Activated CD8-positive, alpha-beta memory T cell treated with anti-CD3 and anti-CD28 coated beads, Interleukin-2, amount 50 U/mL, for 24 hours (primary cell): ENCODE results near the gene LHFPL3.
"Not testable (repeated sequence)": the region's sequence is repeated elsewhere in the genome, so short reads cannot be mapped to it uniquely, and the experiment has no call there.

ENCODE experiments used
- DNase-seq: peaks from one replicate; pipeline ENCODE4 v3.0.0-alpha.2; 2020; ENCODE audit errors: extremely low read depth

LHFPL3 gene

DNA sequence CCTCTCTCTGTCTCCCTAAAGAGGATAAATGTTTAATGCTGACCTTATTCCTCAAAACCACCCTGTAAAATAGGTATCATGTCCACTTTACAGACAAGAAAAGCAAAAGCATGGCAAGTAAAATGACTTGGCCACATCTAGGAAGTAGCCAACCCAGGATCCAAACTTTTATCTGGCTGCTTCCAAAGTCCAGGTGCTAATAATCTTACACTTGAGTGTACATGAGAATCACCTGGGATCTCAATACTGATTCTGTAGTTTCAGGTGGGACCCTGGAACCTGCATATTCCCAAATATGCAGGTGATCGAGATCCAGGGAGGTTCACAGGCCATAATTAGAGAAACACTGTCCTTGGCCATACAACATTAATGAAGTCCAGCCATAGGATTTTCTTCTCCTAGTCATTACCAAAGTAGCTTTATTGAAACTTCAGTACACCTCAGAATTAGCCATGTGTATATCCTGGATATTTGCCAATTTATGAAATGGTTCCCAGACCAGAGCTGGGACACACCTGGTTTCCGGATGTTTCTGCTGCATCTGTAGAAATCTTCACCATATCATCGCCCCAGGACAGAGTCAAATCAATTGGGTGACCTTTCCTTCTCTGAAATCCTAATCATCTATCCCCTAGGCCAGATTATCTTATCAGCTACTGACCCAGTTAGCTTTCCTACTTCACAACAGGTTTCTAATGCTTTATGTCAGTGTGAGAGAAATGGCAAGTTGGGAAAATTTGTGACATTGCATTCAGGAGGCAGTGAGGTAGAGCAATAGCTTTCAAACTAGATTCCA, 566.5 kb downstream of the LHFPL3 start:
- no peak for DNase-seq

- DNase-seq: no peak
Observed at GRCh38 chr7:104895522-104896236, 567.3 kb downstream of the LHFPL3 start.

DNA sequence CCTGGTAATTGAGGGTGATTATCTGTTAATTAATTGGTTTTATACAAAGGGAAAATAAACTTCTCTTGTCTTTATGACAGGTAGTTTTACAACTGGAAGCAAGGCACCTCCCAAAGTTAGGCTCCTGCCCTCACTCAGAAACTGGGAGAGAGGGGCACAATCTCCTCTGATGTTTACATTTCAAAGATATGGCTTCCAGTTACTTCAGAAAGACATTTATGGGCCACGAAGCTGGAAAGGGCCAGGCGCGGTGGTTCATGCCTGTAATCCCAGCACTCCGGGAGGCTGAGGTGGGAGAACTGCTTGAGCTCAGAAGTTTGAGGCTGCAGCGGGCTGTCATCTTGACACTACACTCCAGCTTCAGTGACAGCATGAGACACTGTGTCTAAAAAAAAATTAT, 570.0 kb downstream of the LHFPL3 start:
- no peak for DNase-seq

DNA sequence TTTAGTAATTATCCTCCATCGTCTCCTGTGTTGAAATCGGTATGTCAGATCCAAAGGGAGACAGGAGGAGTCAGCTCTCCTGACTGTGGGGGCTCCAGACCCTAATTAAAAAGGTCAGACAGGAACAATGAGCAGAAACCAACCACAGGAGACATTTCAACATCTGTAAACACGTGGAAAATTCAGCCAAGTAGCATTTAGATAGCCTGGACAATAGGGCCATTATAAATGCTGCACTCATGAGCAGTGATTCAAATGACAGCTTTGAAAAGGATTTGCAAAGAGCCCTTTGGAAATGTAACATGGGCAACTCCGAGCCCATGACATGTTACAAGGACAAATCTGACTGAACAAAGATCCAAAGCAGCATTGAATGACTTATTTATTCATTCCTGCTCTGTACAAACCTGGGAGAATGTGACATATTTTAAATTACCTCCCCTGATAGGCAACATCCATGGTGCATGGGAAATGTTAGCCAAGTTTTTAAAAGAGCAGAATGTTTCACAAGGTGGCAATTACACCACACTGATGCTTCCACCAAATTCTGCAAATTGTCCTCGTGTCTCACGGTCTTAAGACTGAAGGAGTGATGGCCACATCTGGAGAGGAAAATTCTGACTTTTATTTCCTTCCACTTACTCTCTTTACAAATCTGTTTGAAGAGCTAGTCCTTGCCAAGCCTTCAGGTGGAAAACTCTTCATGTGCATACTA, 572.3 kb downstream of the LHFPL3 start:
- DNase-seq: no peak

DNA sequence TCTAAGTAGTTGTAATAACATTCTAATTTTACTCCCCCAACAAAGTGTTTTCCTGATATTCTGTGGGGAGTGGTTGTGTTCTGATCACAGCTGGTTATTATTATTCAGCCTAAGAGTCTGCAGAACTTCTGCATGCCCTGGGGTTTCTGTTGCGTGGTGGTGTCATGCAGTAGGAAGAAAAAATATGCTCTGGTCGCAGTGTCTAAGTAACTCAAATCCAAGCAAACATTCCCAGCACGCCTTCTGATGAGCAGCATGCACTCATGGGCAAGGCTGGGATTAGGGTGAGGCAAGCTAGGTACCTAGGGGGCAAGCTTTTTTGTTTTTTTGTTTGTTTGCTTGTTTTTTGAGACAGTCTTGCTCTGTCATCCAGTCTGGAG, 572.8 kb downstream of the LHFPL3 start:
- DNase-seq: no peak

GRCh38 chr7:104902183-104902582, 573.8 kb downstream of the LHFPL3 start:
- DNase-seq: no peak

DNA sequence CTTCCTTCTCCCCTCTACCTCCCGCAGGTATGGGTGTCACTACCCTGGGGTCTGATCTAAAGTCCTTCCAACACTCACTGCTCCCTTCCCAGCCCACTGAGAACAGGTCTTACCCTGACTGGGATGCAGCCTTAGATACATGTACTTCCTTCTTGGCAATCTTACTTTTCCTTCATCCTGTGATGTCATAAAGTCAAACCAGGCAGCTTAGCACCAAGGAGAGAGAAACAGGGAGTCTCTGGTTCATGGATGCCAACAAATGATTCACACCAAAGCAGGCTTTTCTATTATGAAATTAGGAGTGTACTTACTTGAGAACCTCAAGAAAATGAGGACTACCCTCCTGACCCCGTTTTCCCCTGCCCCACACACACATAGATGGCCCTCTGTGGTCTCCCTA, 574.6 kb downstream of the LHFPL3 start:
- no peak for DNase-seq

GRCh38 chr7:104903846-104904245, 575.4 kb downstream of the LHFPL3 start:
- DNase-seq: no peak

- DNase-seq: no peak
Observed at GRCh38 chr7:104906032-104906431, 577.6 kb downstream of the LHFPL3 start.

- no peak for DNase-seq
Observed at GRCh38 chr7:104906556-104906955, 578.2 kb downstream of the LHFPL3 start.

DNA sequence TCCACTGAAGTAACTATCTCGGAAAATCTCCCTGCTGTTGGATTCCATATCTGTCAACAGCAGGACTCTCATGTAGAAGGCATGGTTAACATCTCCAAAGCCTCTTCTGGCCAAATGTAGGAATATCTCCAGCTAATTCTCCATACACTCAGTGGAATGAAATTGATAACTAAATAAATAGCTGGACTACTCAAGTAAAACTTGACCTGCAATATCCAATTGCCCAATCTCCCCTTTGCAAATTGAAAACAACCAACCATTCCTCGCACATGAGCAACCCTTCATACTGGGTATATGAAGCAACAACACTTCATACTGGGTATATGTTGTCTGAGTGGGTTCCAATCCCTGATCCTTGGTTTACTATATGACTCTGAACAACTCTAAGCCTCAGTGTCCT, 580.2 kb downstream of the LHFPL3 start:
- no peak for DNase-seq

GRCh38 chr7:104909096-104909495, 580.7 kb downstream of the LHFPL3 start:
- DNase-seq: no peak

GRCh38 chr7:104914421-104914820, 586.0 kb downstream of the LHFPL3 start:
- DNase-seq: no peak

- DNase-seq: no peak
Observed at GRCh38 chr7:104921596-104921995, 593.2 kb downstream of the LHFPL3 start.

DNA sequence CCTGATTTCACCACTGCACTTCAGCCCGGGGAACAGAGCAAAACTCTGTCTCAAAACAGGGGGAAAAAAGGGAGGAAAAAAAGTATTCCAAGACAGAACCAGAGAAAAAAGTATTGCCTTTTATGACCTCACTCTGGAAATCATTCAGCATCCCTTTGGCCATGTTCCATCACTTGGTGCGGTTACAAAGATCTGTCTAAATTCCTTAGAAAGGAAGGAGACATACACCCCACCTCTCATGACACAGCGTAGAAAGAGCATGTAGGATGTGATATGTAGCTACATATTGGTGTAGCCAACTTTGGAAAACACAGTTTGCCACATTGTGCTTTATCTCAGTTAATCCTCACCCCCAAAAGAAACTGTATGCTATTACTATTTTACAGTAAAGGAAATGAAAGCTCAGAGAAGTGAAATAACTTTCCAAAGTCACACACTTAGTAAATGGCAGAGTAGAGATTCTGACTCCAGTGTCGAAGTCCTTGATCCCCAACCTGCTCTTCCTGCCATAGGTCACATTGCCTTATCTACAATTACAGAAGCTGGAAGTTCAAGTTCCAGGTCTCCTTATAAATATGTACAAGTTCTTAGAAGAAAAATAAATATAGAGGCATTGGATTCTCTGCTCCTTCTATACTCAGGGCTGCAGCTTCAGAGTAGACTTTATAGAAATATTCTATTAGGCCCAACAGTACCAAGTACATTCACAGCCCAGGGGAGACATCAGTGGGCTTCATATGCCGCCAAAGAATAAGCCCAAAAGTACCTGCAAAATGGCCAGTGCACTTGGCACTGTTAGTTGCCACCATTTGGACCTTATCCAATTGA, 594.0 kb downstream of the LHFPL3 start:
- DNase-seq: no peak

DNA sequence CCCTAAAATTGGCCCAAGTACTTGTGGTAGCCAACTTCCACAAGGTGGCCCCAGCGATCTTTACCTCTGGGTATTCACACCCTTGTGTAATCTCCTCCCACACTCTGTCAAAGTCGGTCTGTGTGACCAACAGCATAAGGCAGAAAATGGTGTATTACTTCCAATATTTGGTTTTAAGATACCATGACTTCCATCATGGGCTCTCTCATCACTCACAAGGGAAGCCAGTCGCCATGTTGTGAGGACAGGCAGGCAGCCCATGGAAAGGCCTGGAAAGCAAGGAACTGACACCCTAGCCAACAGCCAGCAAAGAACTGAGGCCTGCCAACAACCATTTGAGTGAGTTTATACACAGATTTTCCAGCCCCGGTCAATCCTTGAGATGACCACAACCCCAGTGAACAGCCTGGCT, 594.6 kb downstream of the LHFPL3 start:
- no peak for DNase-seq

- not testable (repeated sequence) for DNase-seq
Observed at GRCh38 chr7:104926189-104926588, 597.8 kb downstream of the LHFPL3 start.

DNA sequence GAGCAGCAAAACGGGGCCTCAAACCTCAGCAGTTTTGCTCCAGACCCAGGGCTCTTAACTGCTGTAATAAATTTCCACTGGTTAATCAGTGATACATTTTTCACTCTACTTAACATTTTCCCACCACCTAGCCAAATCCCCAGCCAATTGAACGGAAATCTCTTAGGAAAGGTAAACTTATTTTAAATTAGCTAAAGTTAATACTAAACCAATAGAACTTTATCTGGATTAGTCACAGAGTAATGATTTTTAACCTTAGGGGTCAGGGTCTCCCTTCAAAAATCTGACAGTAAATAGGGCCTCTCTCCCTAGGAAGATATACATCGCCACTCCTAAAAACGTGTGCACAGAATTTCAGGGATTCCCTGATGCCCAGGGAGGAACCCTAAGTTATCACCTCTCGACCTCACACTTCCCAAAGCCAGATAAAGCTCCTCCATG, 598.2 kb downstream of the LHFPL3 start:
- no peak for DNase-seq

DNA sequence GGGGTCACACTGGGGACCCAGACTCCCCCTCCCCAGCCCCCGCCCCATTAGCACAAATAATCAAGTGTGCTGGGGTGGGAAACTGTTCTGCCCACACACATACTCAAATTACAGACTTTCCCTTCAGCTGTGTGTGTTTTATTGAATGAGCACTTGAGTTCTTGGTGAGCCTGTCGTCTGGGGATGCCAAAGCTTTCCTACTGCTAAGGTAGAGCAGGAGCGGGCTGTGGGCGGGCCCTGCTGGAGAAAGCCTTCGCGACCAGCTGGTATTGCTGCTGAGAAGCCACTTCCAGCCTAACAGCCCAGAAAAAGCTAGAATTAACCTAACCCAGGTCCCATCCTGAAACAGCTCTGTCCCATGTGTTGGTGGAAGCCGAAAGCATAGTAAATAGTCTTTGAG, 598.7 kb downstream of the LHFPL3 start:
- DNase-seq: no peak

- no peak for DNase-seq
Observed at GRCh38 chr7:104928721-104929400, 600.5 kb downstream of the LHFPL3 start.

GRCh38 chr7:104929921-104930320, 601.5 kb downstream of the LHFPL3 start:
- no peak for DNase-seq
